Neural cell (in vitro differentiated cells): ENCODE results near the gene STK17B. TPM values are rescaled to one million over a fixed set of nuclear protein-coding genes. Genes with fewer than 3 reads are reported as not detected.

Experiments
- H2AFZ ChIP-seq: fragments of 200-600, 300-800 bp; sonication (generic), shearing (Covaris generic); 2 replicates; pipeline ENCODE4 v1.6.0; 2014; ENCODE audit warnings: low read depth, mild to moderate bottlenecking, antibody characterized with exemption, low read length, moderate library complexity
- H3F3A ChIP-seq: fragments of 200-600 bp; shearing (Covaris generic); 2 replicates; pipeline ENCODE4 v1.6.1; 2016; ENCODE audit warnings: mild to moderate bottlenecking, moderate library complexity, mixed read lengths, antibody characterized with exemption, low read length; ENCODE audit not compliant: insufficient read depth, poor library complexity, severe bottlenecking
- H3K27ac ChIP-seq: fragments of 200-600, 300-800 bp; sonication (generic), shearing (Covaris generic); 2 replicates; pipeline ENCODE4 v1.5.1; 2014; ENCODE audit warnings: mild to moderate bottlenecking, low read length, moderate library complexity
- H3K27me3 ChIP-seq: fragments of 300-800, 200-600 bp; sonication (generic), shearing (Covaris generic); 2 replicates; pipeline ENCODE4 v1.6.0; 2014; ENCODE audit warnings: mild to moderate bottlenecking, low read depth, low read length, moderate library complexity; ENCODE audit not compliant: insufficient read depth
- H3K36me3 ChIP-seq: fragments of 300-800, 200-600 bp; sonication (generic), shearing (Covaris generic); 2 replicates; pipeline ENCODE4 v1.5.1; 2014; ENCODE audit warnings: mild to moderate bottlenecking, antibody characterized with exemption, low read length, moderate library complexity; ENCODE audit not compliant: insufficient read depth
- H3K4me2 ChIP-seq: fragments of 300-800, 200-600 bp; sonication (generic), shearing (Covaris generic); 2 replicates; pipeline ENCODE4 v1.6.0; 2014; ENCODE audit warnings: mild to moderate bottlenecking, low read length
- H3K4me3 ChIP-seq: fragments of 300-800, 200-600 bp; sonication (generic), shearing (Covaris generic); 2 replicates; pipeline ENCODE4 v1.5.1; 2014; ENCODE audit warnings: mild to moderate bottlenecking, low read length, moderate library complexity
- H3K79me2 ChIP-seq: fragments of 200-600 bp; shearing (Covaris generic); replicated peaks from 2 replicates; pipeline ENCODE4 v1.6.0; 2014; ENCODE audit warnings: mild to moderate bottlenecking, low read length, moderate library complexity; ENCODE audit not compliant: insufficient read depth
- H3K9ac ChIP-seq: fragments of 300-800, 200-600 bp; sonication (generic), shearing (Covaris generic); 2 replicates; pipeline ENCODE4 v1.6.1; 2016; ENCODE audit warnings: mild to moderate bottlenecking, low read length, mixed read lengths
- H3K9me2 ChIP-seq: fragments of 200-600 bp; shearing (Covaris generic); 2 replicates; pipeline ENCODE4 v1.6.1; 2016; ENCODE audit warnings: mild to moderate bottlenecking, low read length, mixed read lengths; ENCODE audit not compliant: insufficient read depth
- H3K9me3 ChIP-seq: fragments of 200-600, 300-800 bp; sonication (generic), shearing (Covaris generic); 2 replicates; pipeline ENCODE4 v1.6.1; 2016; ENCODE audit warnings: mild to moderate bottlenecking, mixed run types, low read length, moderate library complexity, mixed read lengths
- H4K20me1 ChIP-seq: fragments of 200-600 bp; shearing (Covaris generic); 2 replicates; pipeline ENCODE4 v1.6.1; 2016; ENCODE audit warnings: mild to moderate bottlenecking, mixed run types; ENCODE audit not compliant: insufficient read depth
- CTCF ChIP-seq: fragments of 450-650 bp; IDR thresholded peaks from 2 replicates; pipeline ENCODE4 v1.5.1; 2014; ENCODE audit warnings: antibody characterized with exemption, mild to moderate bottlenecking, moderate library complexity; ENCODE audit not compliant: poor library complexity, severe bottlenecking
- EP300 ChIP-seq: fragments of 450-650 bp; conservative IDR thresholded peaks from 2 replicates; pipeline ENCODE4 v1.6.1; 2014; ENCODE audit warnings: antibody characterized with exemption, mild to moderate bottlenecking, moderate library complexity; ENCODE audit not compliant: poor library complexity, severe bottlenecking
- EZH2 ChIP-seq: fragments of 200-600, 300-800 bp; shearing (Covaris generic), sonication (generic); IDR thresholded peaks from 2 replicates; pipeline ENCODE4 v1.6.1; 2014; ENCODE audit warnings: antibody characterized with exemption, low read length, borderline replicate concordance, mild to moderate bottlenecking; ENCODE audit not compliant: insufficient read depth, poor library complexity, severe bottlenecking
- MXI1 ChIP-seq: fragments of 450-650 bp; conservative IDR thresholded peaks from 2 replicates; pipeline ENCODE4 v1.6.1; 2014; ENCODE audit warnings: antibody characterized with exemption, mild to moderate bottlenecking; ENCODE audit not compliant: poor library complexity, severe bottlenecking
- POLR2AphosphoS5 ChIP-seq: IDR thresholded peaks from 2 replicates; pipeline ENCODE4 v1.6.1; 2012
- RAD21 ChIP-seq: fragments of 450-650 bp; conservative IDR thresholded peaks from 2 replicates; pipeline ENCODE4 v1.6.1; 2014; ENCODE audit warnings: antibody characterized with exemption, mild to moderate bottlenecking, moderate library complexity
- REST ChIP-seq: IDR thresholded peaks from 2 replicates; pipeline ENCODE4 v1.6.1; 2012; ENCODE audit warnings: borderline replicate concordance
- SMC3 ChIP-seq: fragments of 450-650 bp; conservative IDR thresholded peaks from 2 replicates; pipeline ENCODE4 v1.6.1; 2014; ENCODE audit warnings: antibody characterized with exemption, mild to moderate bottlenecking, moderate library complexity; ENCODE audit not compliant: poor library complexity
- TAF1 ChIP-seq: IDR thresholded peaks from 2 replicates; pipeline ENCODE4 v1.6.1; 2012; ENCODE audit warnings: low read depth
- polyA minus RNA-seq: library from RNA; depleted of rRNA, polyadenylated mRNA; stranded (reverse); fragments of >200 nt; gene quantifications from 2 replicates; pipeline ENCODE4 v1.2.3, GENCODE V29; 2014
- polyA plus RNA-seq: library from polyadenylated mRNA; depleted of rRNA; stranded (reverse); fragments of >200 nt; gene quantifications from 2 replicates; pipeline ENCODE4 v1.2.3, GENCODE V29; 2014

STK17B gene
- polyA plus RNA-seq: 0.30 and 0.67 TPM in 2 replicates
- polyA minus RNA-seq: 0.73 and 1.7 TPM in 2 replicates

- Histone ChIP-seq H3K9ac (peak within 1 kb of the TSS; percentile 45), H4K20me1 (no peaks in the 10 kb centered on the region), H3K27ac (no peak within 1 kb of the TSS), H3K9me2 (no peaks in the 10 kb centered on the region), H3K4me3 (peak within 1 kb of the TSS; percentile 92), H3K27me3 (peaks cover 21% of the 10 kb centered on the region), H3K36me3 (no peaks in the 10 kb centered on the region), H3K4me2 (peak within 1 kb of the TSS; percentile 92), H2AFZ (peak within 1 kb of the TSS; percentile 13), H3K9me3 (no peaks in the 10 kb centered on the region), H3F3A (peaks cover 7% of the 10 kb centered on the region), H3K79me2 (peaks cover 15% of the 10 kb centered on the region)
- peak; percentile 48 for TF ChIP-seq POLR2AphosphoS5
- no peak for TF ChIP-seq EP300
- peak; percentile 44 for TF ChIP-seq MXI1
- no peak for TF ChIP-seq REST
Observed at GRCh38 chr2:196171248-196171871, at the start of gene STK17B. Gene STK17B (minus strand): TSS chr2:196171578. CDS start chr2:196163383, 8,195 bp downstream.

- H4K20me1 ChIP-seq: no peaks in the 10 kb centered on the region
- H3K9me3 ChIP-seq: no peaks in the 10 kb centered on the region
- no peak overlapping the region for H3K9ac ChIP-seq
- H3K4me2 ChIP-seq: no peak overlapping the region
- no peak overlapping the region for H2AFZ ChIP-seq
- peaks cover 5% of the 10 kb centered on the region for H3K36me3 ChIP-seq
- H3K79me2 ChIP-seq: no peaks in the 10 kb centered on the region
- H3K27me3 ChIP-seq: no peaks in the 10 kb centered on the region
- no peaks in the 10 kb centered on the region for H3F3A ChIP-seq
- no peak overlapping the region for H3K4me3 ChIP-seq
- no peaks in the 10 kb centered on the region for H3K9me2 ChIP-seq
- TF ChIP-seq EZH2 (no peak), MXI1 (no peak), SMC3 (no peak), RAD21 (no peak), CTCF (no peak), EP300 (no peak), TAF1 (no peak), REST (no peak), POLR2AphosphoS5 (no peak)
- H3K27ac ChIP-seq: no peak overlapping the region
Observed at GRCh38 chr2:196220671-196221070, 49.3 kb upstream of the STK17B start.
